GM18951 (cell line): Measurements from ENCODE around the gene ZNF782.

Experiments used
- POLR2A ChIP-seq: IDR thresholded peaks from 4 replicates; pipeline ENCODE4 v1.6.1; 2011; ENCODE audit warnings: mild to moderate bottlenecking; ENCODE audit not compliant: insufficient read length, insufficient read depth; ENCODE audit errors: extremely low read depth
- in situ Hi-C: fragments of 300-500 bp; cut with MboI; formaldehyde crosslinking; loops from one replicate; pipeline ENCODE4 v1.12.0; 2022; ENCODE audit warnings: low sequenced_read_pairs, mixed read lengths, inconsistent platforms; ENCODE audit not compliant: unreplicated experiment

ZNF782 gene

GRCh38 chr9:96784021-96784420 is 70.3 kb downstream of the ZNF782 start:
- in situ Hi-C loops = no loop called here
- no peak for TF ChIP-seq POLR2A

DNA sequence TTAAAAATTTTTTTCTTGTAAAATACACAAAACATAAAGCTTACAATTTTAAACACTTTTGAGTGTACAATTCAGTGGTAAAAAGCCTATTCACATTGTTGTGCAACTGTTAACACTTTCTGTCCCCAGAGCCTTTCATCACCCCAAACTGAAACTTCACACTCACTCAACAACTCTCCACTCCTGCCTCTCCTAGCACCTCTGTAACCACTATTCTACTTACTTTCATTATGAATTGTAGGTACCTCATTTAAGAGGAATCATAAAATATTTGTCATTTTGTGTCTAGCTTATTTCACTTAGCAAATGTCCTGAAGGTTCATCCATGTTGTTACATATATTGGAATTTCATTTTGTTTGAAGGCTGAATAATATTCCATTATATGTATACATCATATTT is 72.1 kb downstream of the ZNF782 start:
- in situ Hi-C loops = no loop called here
- no peak for TF ChIP-seq POLR2A

DNA sequence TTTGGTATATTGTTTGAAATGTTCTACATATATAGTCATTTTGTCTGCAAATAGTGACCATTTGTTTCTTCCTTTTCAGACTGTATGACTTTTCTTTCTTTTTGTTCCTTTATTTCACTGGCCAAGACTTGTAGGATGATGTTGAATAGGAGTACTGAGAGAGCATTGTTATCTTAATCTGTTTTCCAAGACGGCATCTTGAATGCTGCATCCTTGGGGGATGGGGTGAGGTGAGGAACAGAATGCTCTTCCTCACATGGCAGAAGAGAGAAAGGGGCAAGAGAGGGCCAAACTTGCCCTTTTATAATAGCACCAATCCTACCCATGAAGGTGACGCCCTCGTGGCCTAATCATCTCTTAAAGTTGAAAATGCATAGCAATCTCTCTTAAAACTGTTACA is 72.8 kb downstream of the ZNF782 start:
- in situ Hi-C loops = no loop called here
- no peak for TF ChIP-seq POLR2A

DNA sequence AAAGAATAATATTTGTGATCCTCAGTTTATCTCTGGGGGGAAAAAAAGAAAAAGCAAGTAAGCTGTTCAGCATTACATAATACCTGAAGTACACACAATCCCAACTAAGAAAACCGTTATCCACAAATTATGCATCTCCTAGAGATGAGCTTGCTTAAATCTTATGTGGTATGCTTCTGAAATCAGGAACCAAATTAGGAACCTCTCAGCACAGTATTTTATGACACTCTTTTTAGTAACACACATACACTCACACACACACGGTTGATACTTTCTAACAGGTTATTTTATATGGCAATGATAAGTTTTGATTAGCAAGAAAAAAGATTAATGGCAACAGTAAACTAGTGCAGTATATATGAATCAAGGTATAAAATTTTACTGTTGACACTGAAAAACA is 75.2 kb downstream of the ZNF782 start:
- TF ChIP-seq POLR2A = no peak
- in situ Hi-C loops = no loop called here

GRCh38 chr9:96777426-96777864 is 76.9 kb downstream of the ZNF782 start:
- in situ Hi-C loops = no loop called here
- TF ChIP-seq POLR2A = no peak

GRCh38 chr9:96771124-96771523 is 83.2 kb downstream of the ZNF782 start:
- TF ChIP-seq POLR2A = no peak
- in situ Hi-C loops = no loop called here

DNA sequence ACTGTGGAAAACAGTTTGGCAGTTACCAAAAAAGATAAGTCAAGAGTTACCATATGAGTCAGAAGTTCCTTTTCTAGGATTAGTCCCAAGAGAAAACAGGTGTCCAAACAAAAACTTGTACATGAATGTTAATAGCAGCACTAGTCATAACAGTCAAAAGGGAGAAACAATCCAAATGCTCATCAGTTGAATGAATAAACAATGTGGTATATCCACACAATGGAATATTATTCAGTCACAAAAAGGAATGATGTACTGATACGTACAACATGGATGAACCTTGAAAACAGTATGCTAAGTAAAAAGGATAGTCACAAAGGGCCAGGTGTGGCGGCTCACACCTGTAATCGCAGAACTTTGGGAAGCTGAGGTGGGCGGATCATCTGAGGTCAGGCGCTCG is 84.3 kb downstream of the ZNF782 start:
- in situ Hi-C loops = no loop called here
- no peak for TF ChIP-seq POLR2A
